Tibial artery (tissue), 4 donors: ENCODE measurements around the gene SYNPR.
"Not testable (repeated sequence)": the region's sequence is repeated elsewhere in the genome, so short reads cannot be mapped to it uniquely, and the experiment has no call there.

Source experiments
- DNase-seq, 2 donors: peaks; one replicate each; pipeline ENCODE4 v3.0.0-alpha.2; 2019
- H3K27ac ChIP-seq, 2 donors: fragments of 200-600 bp; sonication (generic) in 1 of 2; 1 replicate in 1 of 2; 2 replicates in 1 of 2; pipeline ENCODE4 v1.5.1; 2018 to 2019; ENCODE audit warnings: mild to moderate bottlenecking in 1 of 2
- H3K27me3 ChIP-seq, 2 donors: fragments of 200-600 bp; sonication (generic) in 1 of 2; one replicate each; pipeline versions ENCODE4 v1.5.1 to v1.6.0; 2016 to 2019
- H3K36me3 ChIP-seq, 3 donors: fragments of 200-600 bp; sonication (generic) in 2 of 3; one replicate each; pipeline ENCODE4 v1.5.1; 2016 to 2019; ENCODE audit warnings: mild to moderate bottlenecking in 2 of 3
- H3K4me1 ChIP-seq, 4 donors: fragments of 200-600 bp; sonication (generic) in 2 of 4; 1 replicate in 3 of 4; 2 replicates in 1 of 4; pipeline ENCODE4 v1.5.1; 2016 to 2019
- H3K4me3 ChIP-seq, 2 donors: fragments of 200-600 bp; sonication (generic) in 1 of 2; 1 replicate in 1 of 2; 2 replicates in 1 of 2; pipeline ENCODE4 v1.5.1; 2018 to 2019; ENCODE audit warnings: mild to moderate bottlenecking in 2 of 2
- H3K9me3 ChIP-seq, 3 donors: fragments of 200-600 bp; sonication (generic) in 1 of 3; one replicate each; pipeline ENCODE4 v1.5.1; 2016 to 2019
- CTCF ChIP-seq, 2 experiments: fragments of 200-600 bp in 1 of 2; fragments of 450-650 bp in 1 of 2; IDR thresholded peaks; one replicate each; pipeline ENCODE4 v1.5.1; 2017 to 2019; ENCODE audit warnings: antibody characterized with exemption in 2 of 2, mild to moderate bottlenecking in 1 of 2, moderate library complexity in 1 of 2
- intact Hi-C: fragments of 100-400 bp; cut with DNase I; formaldehyde crosslinking; loops from one replicate; pipeline ENCODE4 v1.15.0; 2023; ENCODE audit warnings: low total_unique reads

Gene SYNPR

GRCh38 chr3:63240381-63240902 lies 37.7 kb upstream of the SYNPR start:
- no peak for TF ChIP-seq CTCF (IDR thresholded peaks at IDR 0.05)
- intact Hi-C loops = no loop called here
- H3K27me3 ChIP-seq = peaks cover 0 to 7% of the 10 kb centered on the region in 2 donors

DNA sequence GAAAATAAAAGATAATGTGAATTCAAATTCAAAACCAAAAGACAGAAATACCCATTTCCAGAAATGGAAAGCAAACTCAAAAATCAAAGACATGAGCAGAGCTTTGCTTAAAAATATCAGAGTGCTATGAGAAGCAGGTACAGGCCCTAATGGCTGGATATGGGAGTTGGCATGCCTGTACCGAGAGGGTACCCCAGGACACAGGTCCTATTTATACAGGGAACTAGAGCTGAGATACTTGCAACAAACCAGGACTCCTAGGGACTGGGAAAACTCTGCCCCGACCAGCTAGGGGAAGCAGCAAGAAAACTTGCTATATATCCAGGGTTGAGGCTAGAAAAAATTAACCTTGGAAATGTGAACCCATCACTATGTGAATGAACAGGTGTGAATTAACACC lies 36.0 kb upstream of the SYNPR start:
- no peak for TF ChIP-seq CTCF (IDR thresholded peaks at IDR 0.05)
- no peak overlapping the region for H3K27ac ChIP-seq
- H3K36me3 ChIP-seq = no peaks in the 10 kb centered on the region
- intact Hi-C loops = no loop called here
- H3K27me3 ChIP-seq = peaks cover 0 to 7% of the 10 kb centered on the region in 2 donors
- no peaks in the 10 kb centered on the region for H3K4me1 ChIP-seq
- no peak overlapping the region for H3K4me3 ChIP-seq
- H3K9me3 ChIP-seq = no peaks in the 10 kb centered on the region
- DNase-seq = no peak

More at GRCh38 chr3:63240381-63240902, 37.7 kb upstream of the SYNPR start:
- no peak overlapping the region for H3K27ac ChIP-seq
- H3K36me3 ChIP-seq = no peaks in the 10 kb centered on the region
- H3K4me3 ChIP-seq = no peak overlapping the region
- no peaks in the 10 kb centered on the region for H3K4me1 ChIP-seq
- H3K9me3 ChIP-seq = no peaks in the 10 kb centered on the region
- DNase-seq = no peak

GRCh38 chr3:63244486-63244885 lies 33.6 kb upstream of the SYNPR start:
- DNase-seq = no peak
- H3K9me3 ChIP-seq = no peaks in the 10 kb centered on the region
- H3K27ac ChIP-seq = no peak overlapping the region
- peaks cover 0 to 5% of the 10 kb centered on the region in 2 donors for H3K27me3 ChIP-seq
- H3K36me3 ChIP-seq = no peaks in the 10 kb centered on the region
- intact Hi-C loops = no loop called here
- no peak overlapping the region for H3K4me3 ChIP-seq
- TF ChIP-seq CTCF (IDR thresholded peaks at IDR 0.05) = no peak
- H3K4me1 ChIP-seq = no peaks in the 10 kb centered on the region

DNA sequence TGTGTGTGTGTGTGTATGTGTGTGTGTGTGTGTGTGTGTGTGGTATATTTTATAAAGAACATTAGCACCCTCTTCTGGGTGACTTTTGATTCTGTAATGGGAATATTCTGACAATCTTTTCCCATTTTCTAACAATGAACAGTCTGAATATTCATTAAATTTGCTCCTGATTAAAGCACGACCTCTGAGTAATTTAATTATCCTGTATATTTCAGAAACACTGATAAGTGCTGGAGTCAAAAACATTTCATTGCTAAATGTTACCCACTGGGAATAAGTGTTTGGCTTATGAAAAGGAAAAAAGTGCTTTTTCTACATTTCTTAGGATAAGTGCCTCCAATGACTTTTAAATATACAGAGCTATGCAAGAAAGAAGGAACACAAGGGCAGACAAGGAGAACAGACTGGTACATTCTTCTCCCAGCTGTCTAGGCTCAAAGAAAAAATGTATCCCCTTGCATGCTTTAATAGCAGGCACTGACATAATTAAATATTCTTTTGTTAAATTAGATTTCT lies 32.3 kb upstream of the SYNPR start:
- no peak overlapping the region for H3K27ac ChIP-seq
- no peak overlapping the region for H3K4me3 ChIP-seq
- no peaks in the 10 kb centered on the region for H3K36me3 ChIP-seq
- H3K4me1 ChIP-seq = no peaks in the 10 kb centered on the region
- TF ChIP-seq CTCF (IDR thresholded peaks at IDR 0.05) = no peak
- intact Hi-C loops = no loop called here
- H3K27me3 ChIP-seq = peaks cover 0 to 3% of the 10 kb centered on the region in 2 donors
- no peak for DNase-seq
- no peaks in the 10 kb centered on the region for H3K9me3 ChIP-seq

GRCh38 chr3:63248015-63248414 lies 30.1 kb upstream of the SYNPR start:
- Histone ChIP-seq H3K27me3 (peaks cover 0 to 4% of the 10 kb centered on the region in 2 donors), H3K9me3 (no peaks in the 10 kb centered on the region), H3K27ac (no peak overlapping the region), H3K36me3 (no peaks in the 10 kb centered on the region), H3K4me1 (no peaks in the 10 kb centered on the region), H3K4me3 (no peak overlapping the region)
- no peak for DNase-seq
- intact Hi-C loops = no loop called here
- no peak for TF ChIP-seq CTCF (IDR thresholded peaks at IDR 0.05)

DNA sequence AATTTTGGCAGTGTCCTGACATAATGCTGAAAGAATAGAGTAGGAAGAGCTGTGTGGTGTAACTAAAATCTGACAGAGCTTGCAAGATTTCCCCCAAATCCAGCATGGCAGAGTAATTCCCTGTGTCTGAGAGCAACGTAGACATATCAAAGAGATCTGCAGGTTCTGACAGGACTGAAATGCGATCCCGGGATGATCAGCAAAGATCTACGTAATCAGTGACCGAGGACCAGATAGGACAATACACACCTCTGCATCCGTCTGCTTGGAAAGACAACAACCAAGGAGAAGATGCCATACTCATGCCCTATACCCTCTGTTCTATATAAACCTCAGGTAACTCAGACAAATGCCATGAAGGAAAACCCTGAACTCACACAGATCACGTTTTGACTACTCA lies 26.6 kb upstream of the SYNPR start:
- no peak for TF ChIP-seq CTCF (IDR thresholded peaks at IDR 0.05)
- no peak for DNase-seq
- no peaks in the 10 kb centered on the region for H3K4me1 ChIP-seq
- intact Hi-C loops = no loop called here
- H3K27me3 ChIP-seq = peaks cover 0 to 4% of the 10 kb centered on the region in 2 donors
- no peaks in the 10 kb centered on the region for H3K9me3 ChIP-seq
- no peak overlapping the region for H3K4me3 ChIP-seq
- no peak overlapping the region for H3K27ac ChIP-seq
- H3K36me3 ChIP-seq = no peaks in the 10 kb centered on the region

GRCh38 chr3:63255819-63256218 lies 22.3 kb upstream of the SYNPR start:
- intact Hi-C loops = not testable (repeated sequence)

More at GRCh38 chr3:63255819-63256218, 22.3 kb upstream of the SYNPR start:
- not testable (repeated sequence) for H3K36me3 ChIP-seq, H3K4me1 ChIP-seq, H3K9me3 ChIP-seq, H3K27ac ChIP-seq, H3K4me3 ChIP-seq, DNase-seq, H3K27me3 ChIP-seq
